ENCODE data around the gene CLDN6.

CLDN6 gene

GRCh38 chr16:2971985-2972784, 45.8 kb downstream of the CLDN6 start:
- TF ChIP-seq, protein P1, sequence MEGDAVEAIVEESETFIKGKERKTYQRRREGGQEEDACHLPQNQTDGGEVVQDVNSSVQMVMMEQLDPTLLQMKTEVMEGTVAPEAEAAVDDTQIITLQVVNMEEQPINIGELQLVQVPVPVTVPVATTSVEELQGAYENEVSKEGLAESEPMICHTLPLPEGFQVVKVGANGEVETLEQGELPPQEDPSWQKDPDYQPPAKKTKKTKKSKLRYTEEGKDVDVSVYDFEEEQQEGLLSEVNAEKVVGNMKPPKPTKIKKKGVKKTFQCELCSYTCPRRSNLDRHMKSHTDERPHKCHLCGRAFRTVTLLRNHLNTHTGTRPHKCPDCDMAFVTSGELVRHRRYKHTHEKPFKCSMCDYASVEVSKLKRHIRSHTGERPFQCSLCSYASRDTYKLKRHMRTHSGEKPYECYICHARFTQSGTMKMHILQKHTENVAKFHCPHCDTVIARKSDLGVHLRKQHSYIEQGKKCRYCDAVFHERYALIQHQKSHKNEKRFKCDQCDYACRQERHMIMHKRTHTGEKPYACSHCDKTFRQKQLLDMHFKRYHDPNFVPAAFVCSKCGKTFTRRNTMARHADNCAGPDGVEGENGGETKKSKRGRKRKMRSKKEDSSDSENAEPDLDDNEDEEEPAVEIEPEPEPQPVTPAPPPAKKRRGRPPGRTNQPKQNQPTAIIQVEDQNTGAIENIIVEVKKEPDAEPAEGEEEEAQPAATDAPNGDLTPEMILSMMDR (IDR thresholded peaks at IDR 0.05; ENCODE audit: low read depth, low read length), result no peak
- no peak overlapping the region for H3K4me3 ChIP-seq (ENCODE audit: low read depth, low read length)

DNA sequence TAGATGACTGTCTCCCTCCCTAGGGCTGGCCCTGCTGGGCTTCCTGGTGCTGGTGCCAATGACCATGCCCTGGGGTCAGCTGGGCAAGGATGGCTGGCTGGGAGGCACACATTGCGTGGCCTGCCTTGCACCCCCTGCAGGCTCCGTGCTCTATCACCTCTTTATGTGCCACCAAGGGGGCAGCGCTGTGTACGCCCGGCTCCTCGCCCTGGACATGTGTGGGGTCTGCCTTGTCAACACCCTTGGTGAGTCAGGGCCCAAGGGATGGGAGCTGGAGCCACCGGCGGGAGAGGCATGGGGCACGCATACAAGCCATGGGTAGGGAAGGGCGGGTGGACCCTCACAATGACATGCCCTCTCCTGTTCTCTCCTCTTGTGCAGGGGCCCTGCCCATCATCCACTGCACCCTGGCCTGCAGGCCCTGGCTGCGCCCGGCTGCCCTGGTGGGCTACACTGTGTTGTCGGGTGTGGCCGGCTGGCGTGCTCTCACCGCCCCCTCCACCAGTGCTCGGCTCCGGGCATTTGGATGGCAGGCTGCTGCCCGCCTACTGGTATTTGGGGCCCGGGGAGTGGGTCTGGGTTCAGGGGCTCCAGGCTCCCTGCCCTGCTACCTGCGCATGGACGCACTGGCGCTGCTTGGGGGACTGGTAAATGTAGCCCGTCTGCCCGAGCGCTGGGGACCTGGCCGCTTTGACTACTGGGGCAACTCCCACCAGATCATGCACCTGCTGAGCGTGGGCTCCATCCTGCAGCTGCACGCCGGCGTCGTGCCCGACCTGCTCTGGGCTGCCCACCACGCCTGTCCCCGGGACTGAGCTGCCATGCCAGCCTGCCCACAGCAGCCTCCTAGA, 46.6 kb downstream of the CLDN6 start:
- H3K4me3 ChIP-seq (ENCODE audit: low read depth, low read length), result no peak overlapping the region
- TF ChIP-seq, protein P1 (IDR thresholded peaks at IDR 0.05; ENCODE audit: low read depth, low read length), result no peak

GRCh38 chr16:2970563-2970962, 47.4 kb downstream of the CLDN6 start:
- TF ChIP-seq, protein P1 (IDR thresholded peaks at IDR 0.05; ENCODE audit: low read depth, low read length), result no peak
- H3K4me3 ChIP-seq (ENCODE audit: low read depth, low read length), result peak overlapping the region; percentile 65

GRCh38 chr16:2969545-2970521, 48.1 kb downstream of the CLDN6 start:
- TF ChIP-seq, protein P1 (IDR thresholded peaks at IDR 0.05; ENCODE audit: low read depth, low read length), result peak; percentile 19; the same call in 1 of the 2 replicates
- H3K4me3 ChIP-seq (ENCODE audit: low read depth, low read length), result peak overlapping the region; percentile 65

DNA sequence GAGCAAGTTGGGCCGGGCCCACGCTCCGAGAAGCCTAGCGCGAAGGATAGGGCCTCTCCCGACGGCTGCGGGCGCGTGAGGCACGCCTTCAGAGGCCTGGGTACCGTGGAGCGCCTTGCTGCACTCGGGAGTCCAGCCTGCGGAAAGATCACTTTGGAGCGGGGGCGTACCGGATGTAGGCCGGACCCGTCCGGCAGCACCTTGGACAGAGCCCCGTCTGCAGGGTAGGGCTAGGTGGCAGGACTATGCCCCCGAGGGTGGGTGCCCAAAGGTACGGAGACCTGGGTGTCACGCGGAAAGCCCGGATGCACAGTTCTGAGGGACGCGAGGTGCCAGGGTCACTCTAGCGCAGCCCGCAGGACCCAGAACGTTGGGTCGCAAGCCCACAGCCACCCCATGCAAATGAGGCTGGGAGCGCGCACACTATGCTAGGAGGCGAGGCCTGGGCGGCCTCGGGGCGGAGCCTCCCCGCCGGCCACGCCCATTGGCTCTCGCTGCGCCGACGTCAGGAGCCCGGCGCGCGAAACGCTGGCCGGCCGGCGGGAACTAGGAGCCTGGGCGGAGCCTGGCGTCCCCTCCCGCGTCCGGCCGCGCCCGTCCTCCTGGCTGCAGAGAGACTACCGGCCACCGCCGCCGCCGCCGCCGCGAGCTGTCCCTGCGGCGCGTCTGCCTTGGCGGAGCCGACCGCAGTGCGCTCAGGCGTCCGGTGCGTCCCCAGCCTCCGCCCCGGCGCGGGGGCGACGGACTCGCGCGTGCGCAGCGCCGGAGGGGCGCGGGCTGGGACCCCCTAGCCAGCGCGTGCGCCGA, 49.0 kb downstream of the CLDN6 start, which contains the start of gene PAQR4:
Gene PAQR4 (plus strand): TSS at position 611 of the 807 bp plus-strand sequence. CDS start 327 bp downstream, outside the sequence.
- TF ChIP-seq, protein P1 (IDR thresholded peaks at IDR 0.05; ENCODE audit: low read depth, low read length), result no peak
- H3K4me3 ChIP-seq (ENCODE audit: low read depth, low read length), result peak within 1 kb of the TSS; percentile 65

DNA sequence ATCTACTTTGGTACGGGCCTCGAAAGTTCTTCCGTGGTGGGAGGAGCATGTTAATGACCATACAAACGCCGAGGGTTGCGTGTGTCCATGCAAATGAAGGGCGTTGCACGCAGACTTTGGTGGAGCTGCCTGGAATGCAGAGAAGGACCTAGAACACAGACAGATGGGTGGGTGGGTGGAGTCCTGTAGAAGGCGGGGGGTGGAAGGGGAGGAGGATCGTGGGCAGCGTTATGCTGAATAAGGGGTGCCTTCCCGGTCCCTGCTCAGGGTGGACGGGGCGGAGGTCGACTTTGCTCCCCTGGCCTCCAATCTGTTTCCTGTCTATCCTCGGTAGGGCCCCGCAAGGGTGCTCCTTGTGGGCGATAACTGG, 49.6 kb downstream of the CLDN6 start:
- H3K4me3 ChIP-seq (ENCODE audit: low read depth, low read length), result peak overlapping the region; percentile 65; the same call in 1 of the 2 replicates
- TF ChIP-seq, protein P1 (IDR thresholded peaks at IDR 0.05; ENCODE audit: low read depth, low read length), result no peak
